Stimulated activated CD8-positive, alpha-beta memory T cell treated with anti-CD3 and anti-CD28 coated beads, Interleukin-7, amount 100 ng/mL, for 24 hours (primary cell): ENCODE results near the gene CNFN.
"Not testable (repeated sequence)": the region's sequence is repeated elsewhere in the genome, so short reads cannot be mapped to it uniquely, and the experiment has no call there.

Experiments used
- DNase-seq: peaks from one replicate; pipeline ENCODE4 v3.0.0-alpha.2; 2020; ENCODE audit warnings: low read depth

The CNFN gene

DNA sequence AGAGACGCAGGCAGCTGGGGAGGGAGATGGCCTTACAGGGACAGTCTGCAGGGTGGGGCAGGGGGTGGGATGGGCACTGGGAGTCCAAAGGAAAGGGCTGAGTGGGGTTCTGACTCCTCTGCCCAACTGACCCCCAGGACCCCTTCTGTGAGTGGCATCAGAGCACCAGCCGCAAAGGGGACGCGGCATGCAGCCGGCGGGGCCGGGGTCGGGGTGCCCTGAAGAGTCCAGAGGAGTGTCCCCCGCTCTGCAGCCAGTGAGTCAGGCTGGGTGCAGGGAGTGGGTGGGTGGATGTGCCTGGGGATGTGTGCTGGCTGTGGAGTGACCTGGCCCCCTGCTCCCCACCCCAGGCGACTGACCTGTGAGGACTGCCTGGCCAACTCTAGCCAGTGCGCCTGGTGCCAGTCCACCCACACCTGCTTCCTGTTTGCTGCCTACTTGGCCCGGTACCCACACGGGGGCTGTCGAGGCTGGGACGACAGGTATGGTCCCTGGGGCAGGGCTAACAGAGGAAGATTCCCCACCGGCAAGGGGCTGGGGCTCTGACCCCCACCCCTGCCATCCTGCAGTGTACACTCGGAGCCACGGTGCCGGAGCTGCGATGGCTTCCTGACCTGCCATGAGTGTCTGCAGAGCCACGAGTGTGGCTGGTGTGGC lies 38.9 kb downstream of the CNFN start:
- DNase-seq = no peak

DNA sequence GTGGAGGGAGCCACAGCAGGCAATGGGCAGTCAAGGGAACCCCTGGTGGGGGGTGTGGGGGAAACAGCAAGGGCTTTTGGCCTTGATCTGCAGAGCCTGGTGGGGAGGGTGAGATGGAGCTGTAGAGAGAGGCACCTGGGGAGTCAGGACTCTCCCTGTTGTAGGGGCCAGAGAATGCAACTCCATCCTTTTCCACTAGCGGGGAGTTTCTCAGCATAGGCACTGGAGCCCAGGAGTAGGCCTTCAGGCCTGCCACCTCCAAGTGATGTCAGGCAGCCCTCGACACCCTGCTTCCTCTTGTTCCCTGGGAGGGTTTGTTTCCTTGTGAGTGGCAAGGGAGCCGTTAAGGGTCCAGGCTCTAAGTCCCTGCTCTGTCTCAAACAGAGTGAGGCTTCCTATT lies 39.7 kb downstream of the CNFN start:
- DNase-seq = no peak

DNA sequence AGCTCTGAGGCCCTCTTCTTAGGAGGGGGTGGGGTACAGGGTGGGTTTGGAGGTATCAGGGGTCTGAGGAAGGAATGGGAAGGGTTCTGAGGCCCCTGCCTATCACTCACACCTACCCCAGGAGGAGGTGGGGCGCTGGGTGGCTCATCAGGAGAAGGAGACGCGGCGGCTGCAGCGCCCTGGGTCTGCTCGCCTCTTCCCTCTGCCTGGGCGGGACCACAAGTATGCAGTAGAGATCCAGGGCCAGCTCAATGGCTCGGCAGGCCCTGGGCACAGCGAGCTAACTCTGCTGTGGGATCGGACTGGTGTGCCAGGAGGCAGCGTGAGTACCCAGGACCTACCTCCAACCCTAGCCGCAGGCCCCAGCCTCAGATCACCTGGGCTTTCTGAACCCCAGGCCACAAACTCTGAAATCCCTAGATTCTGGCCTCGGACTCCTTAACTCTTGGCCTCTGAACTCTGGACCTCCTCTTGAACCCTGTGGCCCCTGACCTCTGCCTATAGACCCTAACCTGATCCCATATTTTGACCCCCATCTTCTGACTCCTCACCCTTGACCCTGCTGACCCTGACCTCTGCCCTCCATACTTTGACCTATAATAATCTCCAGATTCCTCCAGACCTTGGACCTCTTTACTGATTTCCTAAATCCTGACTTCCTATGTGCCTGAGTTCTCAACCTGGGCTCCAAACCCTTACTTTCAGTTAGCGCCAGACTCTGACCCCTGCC lies 40.6 kb downstream of the CNFN start:
- DNase-seq = no peak

DNA sequence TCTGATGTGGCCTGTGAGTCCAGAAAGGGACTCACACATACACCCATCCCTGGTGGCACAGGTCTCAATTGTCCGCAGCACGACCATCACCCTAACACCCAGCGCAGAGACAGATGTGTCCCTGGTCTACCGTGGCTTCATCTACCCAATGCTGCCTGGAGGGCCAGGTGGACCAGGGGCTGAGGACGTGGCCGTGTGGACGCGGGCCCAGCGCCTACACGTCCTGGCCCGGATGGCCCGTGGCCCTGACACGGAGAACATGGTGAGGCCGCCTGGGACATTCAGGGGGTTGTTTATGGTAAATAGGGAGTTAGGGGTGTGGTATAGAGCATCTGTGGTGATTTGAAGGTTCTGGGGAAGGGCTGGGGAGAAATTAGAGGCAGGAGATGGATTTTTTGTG lies 41.9 kb downstream of the CNFN start:
- no peak for DNase-seq

DNA sequence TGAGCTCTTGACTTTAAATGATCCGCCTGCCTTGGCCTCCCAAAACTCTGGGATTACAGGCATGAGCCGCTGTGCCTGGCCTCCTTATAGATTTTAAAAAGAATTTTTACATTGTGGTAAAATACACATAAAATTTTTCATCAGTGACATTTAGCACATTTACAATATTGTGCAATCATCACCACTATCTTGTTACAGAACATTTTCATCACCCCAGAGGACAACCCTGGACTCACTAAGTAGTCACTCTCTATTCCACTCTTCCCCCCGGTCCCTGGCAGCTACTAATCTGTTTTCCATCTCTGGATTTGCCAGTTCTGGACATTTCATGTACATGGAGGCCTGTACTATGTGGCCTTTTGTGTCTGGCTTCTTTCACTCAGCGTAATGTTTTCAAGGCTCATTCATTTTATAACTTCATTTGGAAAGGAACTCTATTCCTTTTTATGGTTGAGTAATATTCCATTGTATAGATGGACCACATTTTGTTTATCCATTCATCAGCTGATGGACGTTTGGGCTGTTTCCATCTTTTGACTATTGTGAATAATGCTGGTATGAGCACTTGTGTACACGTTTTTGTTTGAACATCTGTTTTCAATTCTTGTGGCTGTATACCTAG lies 44.8 kb downstream of the CNFN start:
- no peak for DNase-seq

DNA sequence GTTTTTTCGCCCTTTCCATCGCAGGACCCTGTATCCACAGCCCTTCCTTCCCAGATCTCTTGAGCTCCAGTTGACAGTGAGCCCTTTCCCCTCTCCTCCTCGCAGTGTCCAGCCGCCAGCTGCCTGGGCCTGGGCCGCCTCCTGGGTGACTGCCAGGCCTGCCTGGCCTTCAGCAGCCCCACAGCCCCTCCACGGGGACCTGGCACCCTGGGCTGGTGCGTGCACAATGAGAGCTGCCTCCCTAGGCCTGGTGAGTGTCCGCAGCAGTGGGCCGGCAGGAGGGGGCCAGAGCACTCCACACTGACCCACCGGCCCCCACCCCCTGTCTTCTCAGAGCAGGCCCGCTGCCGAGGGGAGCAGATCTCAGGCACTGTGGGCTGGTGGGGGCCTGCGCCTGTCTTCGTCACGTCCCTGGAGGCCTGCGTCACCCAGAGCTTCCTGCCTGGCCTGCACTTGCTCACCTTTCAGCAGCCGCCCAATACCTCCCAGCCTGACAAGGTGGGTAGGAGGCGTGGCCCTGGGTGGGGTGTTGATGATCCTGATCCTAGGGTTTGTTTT lies 45.7 kb downstream of the CNFN start:
- no peak for DNase-seq

DNA sequence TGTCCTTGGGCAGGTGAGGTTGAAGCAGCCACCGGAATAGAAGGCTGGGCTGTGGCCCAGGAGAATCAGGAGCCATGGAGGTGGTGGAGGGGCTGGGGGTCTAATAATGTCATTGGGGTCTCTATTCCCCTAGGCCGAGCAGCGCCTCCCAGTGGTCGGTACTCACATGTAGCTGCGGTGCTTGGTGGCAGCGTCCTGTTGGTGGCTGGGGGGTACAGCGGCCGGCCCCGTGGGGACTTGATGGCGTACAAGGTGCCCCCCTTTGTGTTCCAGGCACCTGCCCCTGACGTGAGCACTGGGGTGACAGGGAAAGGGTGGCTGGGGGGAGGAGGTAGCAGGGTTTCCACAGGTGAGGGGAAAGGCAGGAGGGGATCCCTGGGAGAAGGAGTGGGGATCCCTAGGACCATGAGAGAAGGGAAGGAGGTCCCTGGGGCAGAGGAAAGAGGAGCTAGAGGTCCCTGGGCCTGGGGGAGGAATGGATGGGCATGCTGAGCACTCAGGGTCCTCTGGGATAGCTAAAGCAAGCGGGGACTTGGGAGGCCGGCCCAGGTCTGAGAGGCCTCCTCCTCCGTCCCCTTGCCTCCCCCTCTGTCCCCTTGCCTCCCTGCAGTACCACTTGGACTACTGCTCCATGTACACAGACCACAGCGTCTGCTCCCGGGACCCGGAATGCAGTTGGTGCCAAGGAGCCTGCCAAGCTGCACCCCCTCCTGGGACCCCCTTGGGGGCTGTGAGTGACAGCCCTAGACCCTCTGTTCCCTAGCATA lies 46.6 kb downstream of the CNFN start:
- DNase-seq = no peak

DNA sequence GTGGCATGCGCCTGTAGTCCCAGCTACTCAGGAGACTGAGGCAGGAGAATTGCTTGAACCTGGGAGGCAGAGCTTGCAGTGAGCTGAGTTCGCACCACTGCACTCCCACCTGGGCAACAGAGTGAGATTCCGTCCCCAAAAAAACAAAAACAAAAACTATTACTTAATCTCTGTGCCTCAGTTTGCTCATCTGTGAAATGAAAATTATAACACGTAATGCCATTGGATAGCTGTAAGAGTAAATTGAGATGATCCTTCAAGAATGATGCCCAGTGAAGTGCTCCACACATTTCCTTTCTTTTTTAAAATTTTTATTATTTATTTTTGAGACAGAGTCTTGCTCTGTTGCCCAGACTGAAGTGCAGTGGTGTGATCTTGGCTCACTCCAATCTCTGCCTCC lies 50.2 kb downstream of the CNFN start:
- not testable (repeated sequence) for DNase-seq

DNA sequence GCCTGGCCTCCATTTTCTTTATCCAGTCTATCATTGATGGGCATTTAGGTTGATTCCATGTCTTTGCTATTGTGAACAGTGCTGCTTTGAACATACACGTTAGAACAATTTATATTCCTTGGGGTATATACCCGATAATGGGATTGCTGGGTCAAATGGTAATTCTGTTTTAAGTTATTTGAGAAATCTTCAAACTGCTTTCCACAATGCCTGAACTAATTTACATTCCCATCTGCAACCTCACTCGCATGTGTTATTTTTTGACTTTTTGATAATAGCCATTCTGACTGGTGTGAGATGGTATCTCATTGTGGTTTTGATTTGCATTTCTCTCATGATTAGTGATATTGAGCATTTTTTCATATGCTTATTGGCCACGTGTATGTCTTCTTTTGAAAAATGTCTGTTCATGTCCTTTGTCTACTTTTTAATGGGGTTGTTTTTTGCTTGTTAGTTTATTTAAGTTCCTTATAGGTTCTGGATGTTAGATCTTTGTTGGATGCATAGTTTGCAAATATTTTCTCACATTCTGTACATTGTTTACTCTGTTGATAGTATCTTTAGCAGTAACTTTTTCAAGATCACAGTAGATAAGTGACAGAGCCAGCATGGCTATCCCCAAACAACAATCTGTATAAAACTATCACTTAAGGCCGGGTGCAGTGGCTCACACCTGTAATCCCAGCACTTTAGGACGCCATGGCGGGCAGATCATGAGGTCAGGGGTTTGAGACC lies 50.8 kb downstream of the CNFN start:
- not testable (repeated sequence) for DNase-seq
